Measurements from ENCODE around the gene PTPRR.

Gene PTPRR

DNA sequence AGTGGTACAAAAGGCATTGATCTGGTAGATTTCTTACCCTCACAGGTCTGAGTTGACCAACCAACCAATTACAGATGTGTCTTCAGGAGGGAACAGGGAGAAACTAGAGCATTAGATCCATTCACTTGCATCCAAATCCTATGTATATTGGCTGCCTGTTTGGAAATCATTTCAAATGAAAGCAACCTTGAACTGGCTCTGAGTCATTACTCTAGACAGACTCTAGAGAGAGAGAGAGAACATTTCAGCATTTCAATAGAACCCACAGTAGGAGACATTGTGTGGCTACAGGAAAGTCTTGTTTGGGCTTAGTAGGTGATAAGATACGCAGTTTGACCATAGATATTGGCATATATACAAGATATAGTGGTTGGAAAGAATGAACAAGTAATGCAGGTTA is 114.5 kb downstream of the PTPRR start:
- TF ChIP-seq CTCF (IDR thresholded peaks at IDR 0.05; ENCODE audit: insufficient read depth, low read length, poor library complexity, severe bottlenecking) (no peak), EZH2phosphoT487 (conservative IDR thresholded peaks at IDR 0.05; ENCODE audit: low read length) (no peak)
- no peaks in the 10 kb centered on the region for H4K20me1 ChIP-seq (ENCODE audit: low read depth, low read length)
- H3K4me2 ChIP-seq (ENCODE audit: low read depth, low read length, poor library complexity, severe bottlenecking) = no peak overlapping the region
- H3K9ac ChIP-seq (ENCODE audit: low read length) = no peak overlapping the region
- no peak overlapping the region for H3K4me3 ChIP-seq (ENCODE audit: insufficient read depth, low read length, poor library complexity, severe bottlenecking)
- no peaks in the 10 kb centered on the region for H3K27me3 ChIP-seq (ENCODE audit: low read length)
- H3K9me3 ChIP-seq (ENCODE audit: insufficient read depth, low read length) = no peaks in the 10 kb centered on the region
- no peaks in the 10 kb centered on the region for H3K9me2 ChIP-seq (replicated peaks; ENCODE audit: insufficient read depth, low read length)
- no peak overlapping the region for H3K27ac ChIP-seq (ENCODE audit: low read depth, low read length)
- no peaks in the 10 kb centered on the region for H3K79me2 ChIP-seq (ENCODE audit: insufficient read depth, low read length)
- H3K36me3 ChIP-seq (ENCODE audit: low read length) = no peaks in the 10 kb centered on the region
- no peaks in the 10 kb centered on the region for H3F3A ChIP-seq (ENCODE audit: insufficient read depth)
- H2AFZ ChIP-seq (ENCODE audit: low read depth, low read length, severe bottlenecking) = no peak overlapping the region

- Histone ChIP-seq H4K20me1 (ENCODE audit: low read depth, low read length) (no peaks in the 10 kb centered on the region), H2AFZ (ENCODE audit: low read depth, low read length, severe bottlenecking) (no peak overlapping the region), H3K9ac (ENCODE audit: low read length) (no peak overlapping the region), H3K36me3 (ENCODE audit: low read length) (no peaks in the 10 kb centered on the region), H3K27me3 (ENCODE audit: low read length) (no peaks in the 10 kb centered on the region), H3K27ac (ENCODE audit: low read depth, low read length) (no peak overlapping the region), H3K9me2 (replicated peaks; ENCODE audit: insufficient read depth, low read length) (no peaks in the 10 kb centered on the region), H3K4me2 (ENCODE audit: low read depth, low read length, poor library complexity, severe bottlenecking) (no peak overlapping the region), H3K9me3 (ENCODE audit: insufficient read depth, low read length) (no peaks in the 10 kb centered on the region), H3F3A (ENCODE audit: insufficient read depth) (no peaks in the 10 kb centered on the region), H3K4me3 (ENCODE audit: insufficient read depth, low read length, poor library complexity, severe bottlenecking) (no peak overlapping the region), H3K79me2 (ENCODE audit: insufficient read depth, low read length) (no peaks in the 10 kb centered on the region)
- no peak for TF ChIP-seq EZH2phosphoT487 (conservative IDR thresholded peaks at IDR 0.05; ENCODE audit: low read length)
- no peak for TF ChIP-seq CTCF (IDR thresholded peaks at IDR 0.05; ENCODE audit: insufficient read depth, low read length, poor library complexity, severe bottlenecking)
These were observed 122.3 kb downstream of the PTPRR start for GRCh38 chr12:70798016-70798783.

DNA sequence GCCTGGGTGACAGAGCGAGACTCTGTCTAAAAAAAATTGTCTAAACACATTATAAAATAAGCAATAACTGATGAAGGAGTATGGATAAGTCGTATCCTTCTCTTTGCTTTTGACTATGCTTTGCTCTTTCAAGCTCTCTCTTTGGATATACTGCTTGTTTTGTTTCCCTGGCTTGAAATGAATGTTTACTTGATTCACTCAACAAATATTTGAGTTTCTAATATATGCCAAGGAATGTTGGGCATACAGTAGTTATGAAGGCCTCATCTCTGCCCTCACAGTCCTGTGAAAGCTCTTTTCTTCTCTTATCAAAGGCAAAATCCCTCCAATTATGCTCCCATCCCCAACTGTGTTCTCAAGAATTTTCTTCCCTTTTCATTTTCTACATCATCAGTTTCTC is 123.5 kb downstream of the PTPRR start:
- H3K9me2 ChIP-seq (replicated peaks; ENCODE audit: insufficient read depth, low read length) = no peaks in the 10 kb centered on the region
- H3K9me3 ChIP-seq (ENCODE audit: insufficient read depth, low read length) = no peaks in the 10 kb centered on the region
- H4K20me1 ChIP-seq (ENCODE audit: low read depth, low read length) = no peaks in the 10 kb centered on the region
- no peak overlapping the region for H3K9ac ChIP-seq (ENCODE audit: low read length)
- no peak for TF ChIP-seq CTCF (IDR thresholded peaks at IDR 0.05; ENCODE audit: insufficient read depth, low read length, poor library complexity, severe bottlenecking)
- no peak for TF ChIP-seq EZH2phosphoT487 (conservative IDR thresholded peaks at IDR 0.05; ENCODE audit: low read length)
- no peak overlapping the region for H2AFZ ChIP-seq (ENCODE audit: low read depth, low read length, severe bottlenecking)
- H3K27me3 ChIP-seq (ENCODE audit: low read length) = no peaks in the 10 kb centered on the region
- H3K36me3 ChIP-seq (ENCODE audit: low read length) = no peaks in the 10 kb centered on the region
- no peak overlapping the region for H3K4me3 ChIP-seq (ENCODE audit: insufficient read depth, low read length, poor library complexity, severe bottlenecking)
- H3K27ac ChIP-seq (ENCODE audit: low read depth, low read length) = no peak overlapping the region
- H3K79me2 ChIP-seq (ENCODE audit: insufficient read depth, low read length) = no peaks in the 10 kb centered on the region
- no peak overlapping the region for H3K4me2 ChIP-seq (ENCODE audit: low read depth, low read length, poor library complexity, severe bottlenecking)
- H3F3A ChIP-seq (ENCODE audit: insufficient read depth) = no peaks in the 10 kb centered on the region

Measured in SU-DHL-6 (cell line).